H1 (cell line): Measurements from ENCODE around the gene SMURF2. TPM values are rescaled to one million over a fixed set of nuclear protein-coding genes. Genes with fewer than 3 reads are reported as not detected.

Source experiments
- CTCF ChIA-PET: fragments of 300-600 bp; sonication (Branson Sonifier 250); formaldehyde crosslinking; loops from one replicate; lab custom pipeline; 2021; ENCODE audit not compliant: partially characterized antibody; lab: Charles Lee
- POLR2A ChIA-PET: fragments of 300-600 bp; sonication (Branson Sonifier 250); formaldehyde crosslinking; loops from one replicate; lab custom pipeline; 2021; ENCODE audit warnings: inconsistent platforms; ENCODE audit not compliant: partially characterized antibody; lab: Charles Lee
- DNase-seq, 2 experiments: peaks; one replicate each; pipeline versions ENCODE4 v3.0.0 to v3.0.0-alpha.2; 2010 to 2022; ENCODE audit warnings: low spot score in 2 of 2, low read depth in 1 of 2, mixed read lengths in 1 of 2
- FAIRE-seq: peaks from 2 replicates; lab custom pipeline; 2011; peaks lifted over from hg19 to GRCh38; lab: Jason Lieb, UNC
- H2AFZ ChIP-seq: 2 replicates; pipeline ENCODE4 v1.8.1; 2012; ENCODE audit warnings: low read length, inconsistent platforms
- H2AK5ac ChIP-seq: 2 replicates; pipeline ENCODE4 v1.6.1; 2013; ENCODE audit warnings: low read depth, low read length
- H2BK120ac ChIP-seq: replicated peaks from 2 replicates; pipeline ENCODE3; 2013; ENCODE audit warnings: low read depth, low read length, inconsistent platforms
- H2BK12ac ChIP-seq: 2 replicates; pipeline ENCODE4 v1.6.1; 2013; ENCODE audit warnings: low read depth, low read length
- H2BK15ac ChIP-seq: 2 replicates; pipeline ENCODE4 v1.6.1; 2013; ENCODE audit warnings: low read length
- H2BK20ac ChIP-seq: 2 replicates; pipeline ENCODE4 v1.6.1; 2013; ENCODE audit warnings: low read length
- H2BK5ac ChIP-seq: 2 replicates; pipeline ENCODE4 v1.6.1; 2013; ENCODE audit warnings: low read depth, low read length
- H3K14ac ChIP-seq: 2 replicates; pipeline ENCODE4 v1.6.1; 2013; ENCODE audit warnings: inconsistent platforms; ENCODE audit not compliant: insufficient read length
- H3K18ac ChIP-seq: 2 replicates; pipeline ENCODE4 v1.6.1; 2013; ENCODE audit warnings: low read length; ENCODE audit errors: extremely low read depth
- H3K23ac ChIP-seq: 2 replicates; pipeline ENCODE4 v1.6.1; 2013; ENCODE audit warnings: inconsistent platforms; ENCODE audit not compliant: insufficient read length
- H3K23me2 ChIP-seq: 2 replicates; pipeline ENCODE4 v1.6.1; 2013; ENCODE audit warnings: low read depth, low read length
- H3K27ac ChIP-seq: 2 replicates; pipeline ENCODE4 v1.6.1; 2011; ENCODE audit warnings: low read depth, low read length, inconsistent platforms
- H3K27me3 ChIP-seq, 4 experiments: replicated peaks in 1 of 4; 1 replicate in 1 of 4; 2 replicates in 3 of 4; pipeline versions ENCODE4 v1.6.1 to v1.8.1; 2011 to 2013; ENCODE audit warnings: low read length in 3 of 4, mild to moderate bottlenecking in 3 of 4, inconsistent platforms in 2 of 4, mixed read lengths in 2 of 4, moderate library complexity in 1 of 4; ENCODE audit not compliant: control insufficient read depth in 3 of 4, insufficient read depth in 3 of 4; ENCODE audit errors: extremely low read depth in 1 of 4
- H3K36me3 ChIP-seq, 4 experiments: 2 replicates each; pipeline versions ENCODE4 v1.6.1 to v1.8.1; 2011 to 2013; ENCODE audit warnings: mild to moderate bottlenecking in 4 of 4, low read length in 3 of 4, moderate library complexity in 2 of 4, control low read depth in 1 of 4, inconsistent platforms in 1 of 4; ENCODE audit not compliant: insufficient read depth in 4 of 4, control insufficient read depth in 2 of 4
- H3K4ac ChIP-seq: replicated peaks from 2 replicates; pipeline ENCODE3; 2013; ENCODE audit warnings: low read length, low read depth, mixed read lengths, inconsistent platforms; ENCODE audit not compliant: insufficient read length
- H3K4me1 ChIP-seq, 4 experiments: replicated peaks in 1 of 4; 1 replicate in 1 of 4; 2 replicates in 3 of 4; pipeline versions ENCODE4 v1.6.1 to v1.8.1; 2011 to 2013; ENCODE audit warnings: low read length in 3 of 4, inconsistent platforms in 2 of 4, mixed read lengths in 1 of 4; ENCODE audit not compliant: insufficient read depth in 4 of 4, control insufficient read depth in 3 of 4
- H3K4me2 ChIP-seq, 2 experiments: 2 replicates each; pipeline versions ENCODE4 v1.6.1 to v1.8.1; 2011 to 2013; ENCODE audit warnings: low read depth in 2 of 2, low read length in 2 of 2, control low read depth in 1 of 2, inconsistent platforms in 1 of 2, mild to moderate bottlenecking in 1 of 2; ENCODE audit not compliant: insufficient read depth in 1 of 2
- H3K4me3 ChIP-seq, 4 experiments: fragments of 200-600, 300-600 bp in 1 of 4; sonication (generic), shearing (Covaris generic), sonication (Bioruptor Twin) in 1 of 4; 2 replicates each; pipeline versions ENCODE4 v1.5.1 to v1.8.1; 2011 to 2016; ENCODE audit warnings: low read length in 4 of 4, low read depth in 3 of 4, control low read depth in 2 of 4, inconsistent platforms in 2 of 4, mild to moderate bottlenecking in 2 of 4, mixed read lengths in 1 of 4, moderate library complexity in 1 of 4; ENCODE audit not compliant: insufficient read depth in 2 of 4; ENCODE audit errors: extremely low read depth in 1 of 4
- H3K56ac ChIP-seq: replicated peaks from 2 replicates; pipeline ENCODE3; 2013; ENCODE audit warnings: low read depth, mild to moderate bottlenecking, mixed read lengths, low read length, inconsistent platforms; ENCODE audit not compliant: insufficient read length
- H3K79me1 ChIP-seq: 2 replicates; pipeline ENCODE4 v1.6.1; 2013; ENCODE audit warnings: low read depth, low read length, control low read depth
- H3K79me2 ChIP-seq, 2 experiments: 2 replicates each; pipeline versions ENCODE4 v1.6.1 to v1.8.1; 2012 to 2013; ENCODE audit warnings: low read length in 2 of 2, mild to moderate bottlenecking in 2 of 2, inconsistent platforms in 1 of 2; ENCODE audit not compliant: insufficient read depth in 2 of 2, control insufficient read depth in 1 of 2
- H3K9ac ChIP-seq, 4 experiments: replicated peaks in 1 of 4; 1 replicate in 1 of 4; 2 replicates in 3 of 4; pipeline versions ENCODE4 v1.6.1 to v1.8.1; 2011 to 2013; ENCODE audit warnings: low read depth in 3 of 4, low read length in 3 of 4, control low read depth in 2 of 4, mild to moderate bottlenecking in 2 of 4, moderate library complexity in 2 of 4, inconsistent platforms in 1 of 4; ENCODE audit errors: extremely low read depth in 1 of 4
- H3K9me3 ChIP-seq, 2 experiments: 2 replicates each; pipeline versions ENCODE4 v1.6.1 to v1.8.1; 2012 to 2013; ENCODE audit warnings: mild to moderate bottlenecking in 2 of 2, moderate library complexity in 2 of 2, control low read depth in 1 of 2, inconsistent platforms in 1 of 2, low read depth in 1 of 2, low read length in 1 of 2, mixed read lengths in 1 of 2; ENCODE audit not compliant: insufficient read depth in 2 of 2
- H4K20me1 ChIP-seq, 2 experiments: replicated peaks in 1 of 2; 2 replicates each; pipeline versions ENCODE3 to v1.8.1; 2011 to 2013; ENCODE audit warnings: inconsistent platforms in 2 of 2, low read length in 2 of 2, mild to moderate bottlenecking in 1 of 2; ENCODE audit not compliant: insufficient read depth in 2 of 2, control insufficient read depth in 1 of 2
- H4K5ac ChIP-seq: 2 replicates; pipeline ENCODE4 v1.6.1; 2013; ENCODE audit warnings: low read length, low read depth, mixed read lengths, inconsistent platforms; ENCODE audit not compliant: insufficient read length
- H4K8ac ChIP-seq: 2 replicates; pipeline ENCODE4 v1.8.0; 2013; ENCODE audit warnings: mild to moderate bottlenecking, moderate library complexity, low read length, inconsistent platforms; ENCODE audit not compliant: insufficient read depth; ENCODE audit errors: extremely low read depth
- H4K91ac ChIP-seq: replicated peaks from 2 replicates; pipeline ENCODE3; 2013; ENCODE audit warnings: low read length, mixed read lengths, inconsistent platforms; ENCODE audit not compliant: insufficient read length
- ATF2 ChIP-seq: IDR thresholded peaks from 2 replicates; pipeline ENCODE4 v1.6.1; 2012; ENCODE audit warnings: low read length, inconsistent platforms
- GTF2F1 ChIP-seq: IDR thresholded peaks from 2 replicates; pipeline ENCODE4 v1.6.1; 2012; ENCODE audit warnings: low read depth, low read length, improper control_type of control experiment, borderline replicate concordance
- KDM4A ChIP-seq: IDR thresholded peaks from one replicate; pipeline ENCODE4 v1.7.1; 2012; ENCODE audit warnings: low read depth, mild to moderate bottlenecking, moderate library complexity, low read length, inconsistent platforms; ENCODE audit not compliant: severe bottlenecking
- NRF1 ChIP-seq: IDR thresholded peaks from 2 replicates; pipeline ENCODE4 v1.6.1; 2011; ENCODE audit warnings: mild to moderate bottlenecking, low read depth, low read length, improper control_type of control experiment
- RAD21 ChIP-seq, 2 experiments: IDR thresholded peaks in 1 of 2; conservative IDR thresholded peaks in 1 of 2; 2 replicates each; pipeline ENCODE4 v1.6.1; 2011; ENCODE audit warnings: low read depth in 2 of 2, low read length in 2 of 2, improper control_type of control experiment in 1 of 2, inconsistent platforms in 1 of 2, mild to moderate bottlenecking in 1 of 2, moderate library complexity in 1 of 2
- RBBP5 ChIP-seq: IDR thresholded peaks from 2 replicates; pipeline ENCODE4 v1.7.1; 2012; ENCODE audit warnings: low read depth, mild to moderate bottlenecking, inconsistent platforms, low read length, moderate library complexity, borderline replicate concordance
- SAP30 ChIP-seq: fragments of 300-600 bp; sonication (generic); IDR thresholded peaks from 2 replicates; pipeline ENCODE4 v1.7.1; 2012; ENCODE audit warnings: low read length, moderate library complexity, mild to moderate bottlenecking, inconsistent platforms; ENCODE audit not compliant: insufficient read depth, insufficient replicate concordance
- SIN3A ChIP-seq, 2 experiments: IDR thresholded peaks in 1 of 2; conservative IDR thresholded peaks in 1 of 2; 2 replicates each; pipeline ENCODE4 v1.6.1; 2011 to 2012; ENCODE audit warnings: low read length in 2 of 2, improper control_type of control experiment in 1 of 2, low read depth in 1 of 2, mild to moderate bottlenecking in 1 of 2
- ZNF274 ChIP-seq: IDR thresholded peaks from 2 replicates; pipeline ENCODE4 v1.7.0; 2012; ENCODE audit warnings: low read length, borderline replicate concordance; ENCODE audit errors: extremely low read depth
- WGBS, 2 experiments: shearing (Covaris generic) in 1 of 2; methylation state at CpG; one replicate each; pipeline versions ENCODE4 v1.1.6 to v1.1.7; 2013 to 2015; ENCODE audit warnings: low lambda C conversion rate in 2 of 2, mixed read lengths in 2 of 2, inconsistent platforms in 1 of 2, low coverage in 1 of 2, missing lambda C conversion rate in 1 of 2; ENCODE audit not compliant: insufficient replicate concordance in 2 of 2, insufficient coverage in 1 of 2, insufficient read length in 1 of 2; ENCODE audit errors: extremely low coverage in 1 of 2, missing lambda C conversion rate in 1 of 2; 5-methylcytosine and 5-hydroxymethylcytosine counted together
- polyA plus RNA-seq, 7 experiments: library from polyadenylated mRNA; depleted of rRNA in 3 of 7; stranded (reverse) in 5 of 7; unstranded in 2 of 7; fragments of >200 nt in 5 of 7; fragments of 200-250 nt in 2 of 7; gene quantifications; 1 replicate in 5 of 7; 2 replicates in 1 of 7; 4 replicates in 1 of 7; pipeline versions ENCODE4 v1.2.1 to v1.2.3, GENCODE V29; 2011 to 2013; ENCODE audit warnings: missing spikeins in 2 of 7, mixed read lengths in 2 of 7
- total RNA-seq: library from RNA; stranded (reverse); fragmentation: NEBNext Ultra II Directional; extraction: Animal tissue kit (Norgen Biotek cat#: 25700); gene quantifications from 2 replicates; pipeline ENCODE4 v1.2.1, GENCODE V29; 2021

The SMURF2 gene
- total and polyA plus RNA-seq, 2 of the 8 experiments (the other 6 are each of a cell fraction or from before 2014, with no cell fraction given) = 7.2 to 29.2 TPM

- Histone ChIP-seq H2BK20ac (no peak overlapping the region), H3K79me1 (peaks cover 2% of the 10 kb centered on the region; the same call in 1 of the 2 replicates), H3K4ac (no peak overlapping the region), H4K20me1 (peaks cover 2 to 3% of the 10 kb centered on the region in 2 experiments), H3K56ac (no peak overlapping the region), H2BK15ac (no peak overlapping the region), H3K27ac (no peak overlapping the region), H3K14ac (no peak overlapping the region), H3K18ac (no peak overlapping the region), H4K8ac (no peak overlapping the region), H3K36me3 (no peaks in the 10 kb centered on the region), H3K9me3 (no peaks in the 10 kb centered on the region), H3K4me1 (no peaks in the 10 kb centered on the region), H2BK5ac (no peak overlapping the region), H3K9ac (no peak overlapping the region), H3K23ac (no peak overlapping the region), H3K4me3 (no peak overlapping the region), H3K4me2 (no peak overlapping the region), H4K91ac (no peak overlapping the region), H4K5ac (no peak overlapping the region), H3K79me2 (peaks cover 0 to 30% of the 10 kb centered on the region in 2 experiments; a peak in 2 of 4 replicates), H2BK120ac (no peak overlapping the region), H2AFZ (no peak overlapping the region), H3K23me2 (no peaks in the 10 kb centered on the region), H2AK5ac (no peak overlapping the region), H3K27me3 (no peaks in the 10 kb centered on the region), H2BK12ac (no peak overlapping the region)
- DNase-seq (no peak), FAIRE-seq (no peak)
- WGBS, 2 experiments = 83% methylated on average over 4 of the region's 4 CpGs; no CpG with 5 or more reads in 1 of the 2 experiments
- ChIA-PET CTCF (interaction anchor here (0.6 to 1.1 kb wide), 2 partner anchors 14 to 26 kb away, joined by 3 read pairs; no protein-coding TSS in a partner anchor), POLR2A (interaction anchor here (0.8 to 1.2 kb wide), 2 partner anchors 8 to 26 kb away, joined by 3 read pairs; no protein-coding TSS in a partner anchor)
- no peak for TF ChIP-seq ATF2
- no peak for TF ChIP-seq GTF2F1
- TF ChIP-seq RAD21 (IDR thresholded peaks at IDR 0.05 in 1 of 2, conservative IDR thresholded peaks at IDR 0.05 in 1 of 2; ENCODE audit: low read depth in 2 of 2, low read length in 2 of 2) = no peak
- no peak for TF ChIP-seq SIN3A (conservative IDR thresholded peaks at IDR 0.05 in 1 of 2, IDR thresholded peaks at IDR 0.05 in 1 of 2; ENCODE audit: low read depth in 1 of 2, low read length in 2 of 2)
- TF ChIP-seq RBBP5 = no peak
- TF ChIP-seq NRF1 = no peak
- TF ChIP-seq ZNF274 = no peak
- TF ChIP-seq SAP30 = no peak
- no peak for TF ChIP-seq KDM4A
These were observed 39.0 kb downstream of the SMURF2 start for GRCh38 chr17:64622931-64623654.
